Neuron (in vitro differentiated cells): ENCODE data around the gene QRICH2.
A peak's percentile ranks its signal among the peaks of the same experiment; 100 is the strongest.
"Not testable (repeated sequence)": the region's sequence is repeated elsewhere in the genome, so short reads cannot be mapped to it uniquely, and the experiment has no call there.

Experiments
- H2AFZ ChIP-seq: one replicate; pipeline ENCODE4 v1.6.1; 2013; ENCODE audit warnings: low read depth, mild to moderate bottlenecking, inconsistent platforms, low read length, moderate library complexity
- H3K27me3 ChIP-seq: one replicate; pipeline ENCODE4 v1.6.1; 2013; ENCODE audit warnings: low read length; ENCODE audit not compliant: insufficient read depth
- H3K36me3 ChIP-seq: one replicate; pipeline ENCODE4 v1.6.1; 2013; ENCODE audit warnings: low read length; ENCODE audit not compliant: insufficient read depth
- H3K4me1 ChIP-seq: one replicate; pipeline ENCODE4 v1.6.1; 2013; ENCODE audit warnings: low read length; ENCODE audit not compliant: insufficient read depth
- H3K4me3 ChIP-seq: 2 replicates; pipeline ENCODE4 v1.5.1; 2013; ENCODE audit warnings: mild to moderate bottlenecking, low read length, moderate library complexity
- H3K9me3 ChIP-seq: one replicate; pipeline ENCODE4 v1.6.1; 2013; ENCODE audit warnings: low read length

The QRICH2 gene

GRCh38 chr17:76270770-76271668, 37.1 kb downstream of the QRICH2 start:
- Histone ChIP-seq H3K4me3 (no peak overlapping the region), H3K27me3 (no peaks in the 10 kb centered on the region), H3K4me1 (peaks cover 13% of the 10 kb centered on the region), H2AFZ (no peak overlapping the region), H3K9me3 (no peaks in the 10 kb centered on the region), H3K36me3 (peaks cover 22% of the 10 kb centered on the region)

DNA sequence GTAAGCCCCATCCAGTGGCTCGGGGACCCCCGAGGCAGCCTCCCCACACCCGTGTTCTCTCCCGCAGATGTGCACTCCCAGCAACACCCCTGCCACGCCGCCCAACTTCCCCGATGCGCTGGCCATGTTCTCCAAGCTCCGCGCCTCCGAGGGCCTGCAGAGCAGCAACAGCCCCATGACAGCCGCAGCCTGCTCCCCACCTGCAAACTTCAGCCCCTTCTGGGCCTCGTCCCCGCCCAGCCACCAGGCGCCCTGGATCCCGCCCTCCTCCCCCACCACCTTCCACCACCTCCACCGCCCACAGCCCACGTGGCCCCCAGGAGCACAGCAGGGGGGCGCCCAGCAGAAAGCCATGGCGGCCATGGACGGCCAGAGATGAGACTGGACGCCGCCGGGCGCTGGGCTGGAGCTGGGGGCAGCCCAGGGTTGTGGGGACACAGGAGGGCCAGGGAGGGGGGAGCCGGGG, 37.9 kb downstream of the QRICH2 start:
- Histone ChIP-seq H3K36me3 (peaks cover 22% of the 10 kb centered on the region), H2AFZ (no peak overlapping the region), H3K27me3 (no peaks in the 10 kb centered on the region), H3K4me3 (no peak overlapping the region), H3K4me1 (peaks cover 13% of the 10 kb centered on the region), H3K9me3 (no peaks in the 10 kb centered on the region)

- H3K27me3 ChIP-seq, result no peaks in the 10 kb centered on the region
- H3K9me3 ChIP-seq, result no peaks in the 10 kb centered on the region
- H3K4me3 ChIP-seq, result no peak overlapping the region
- H3K4me1 ChIP-seq, result peaks cover 17% of the 10 kb centered on the region
- peaks cover 22% of the 10 kb centered on the region for H3K36me3 ChIP-seq
- no peak overlapping the region for H2AFZ ChIP-seq
Observed at GRCh38 chr17:76268991-76269981, 38.8 kb downstream of the QRICH2 start.

DNA sequence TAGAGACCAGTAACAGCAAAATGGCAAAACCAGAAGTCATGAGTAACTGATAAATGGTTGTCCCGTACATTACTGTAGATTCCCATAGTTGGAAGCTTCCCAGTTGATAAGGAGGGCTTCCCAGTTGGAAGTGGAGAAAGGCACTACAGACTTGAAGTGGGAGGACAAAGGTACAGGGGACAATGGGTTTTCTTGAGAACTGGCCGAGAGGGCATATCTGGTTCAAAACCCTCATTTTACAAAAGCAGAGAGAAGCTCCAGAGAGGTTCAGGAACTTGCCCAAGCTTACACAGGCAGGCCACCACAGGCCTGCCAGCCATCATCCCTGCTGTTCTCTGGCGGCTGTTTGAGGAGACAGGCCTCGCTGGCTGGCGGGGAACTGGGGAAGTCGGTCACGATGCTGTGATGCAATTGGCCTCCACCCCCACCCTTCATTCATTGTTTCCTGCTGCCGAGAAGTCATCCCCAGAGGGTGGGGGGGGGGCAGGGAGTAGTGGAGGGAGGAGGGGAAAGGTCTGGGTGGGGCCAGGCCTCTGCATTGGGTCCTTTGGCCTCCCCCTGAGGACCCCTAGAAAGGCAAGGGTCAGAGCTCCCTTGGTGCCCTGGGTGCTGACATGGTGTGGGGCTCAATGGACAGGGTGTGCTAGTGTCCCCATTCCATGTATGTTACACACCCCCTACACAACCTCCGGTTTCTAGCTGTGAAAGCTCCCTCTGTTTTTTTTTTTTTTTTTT, 39.9 kb downstream of the QRICH2 start:
- no peaks in the 10 kb centered on the region for H3K27me3 ChIP-seq
- H3K4me3 ChIP-seq, result no peak overlapping the region
- peaks cover 22% of the 10 kb centered on the region for H3K36me3 ChIP-seq
- no peaks in the 10 kb centered on the region for H3K9me3 ChIP-seq
- H2AFZ ChIP-seq, result no peak overlapping the region
- H3K4me1 ChIP-seq, result peaks cover 19% of the 10 kb centered on the region

DNA sequence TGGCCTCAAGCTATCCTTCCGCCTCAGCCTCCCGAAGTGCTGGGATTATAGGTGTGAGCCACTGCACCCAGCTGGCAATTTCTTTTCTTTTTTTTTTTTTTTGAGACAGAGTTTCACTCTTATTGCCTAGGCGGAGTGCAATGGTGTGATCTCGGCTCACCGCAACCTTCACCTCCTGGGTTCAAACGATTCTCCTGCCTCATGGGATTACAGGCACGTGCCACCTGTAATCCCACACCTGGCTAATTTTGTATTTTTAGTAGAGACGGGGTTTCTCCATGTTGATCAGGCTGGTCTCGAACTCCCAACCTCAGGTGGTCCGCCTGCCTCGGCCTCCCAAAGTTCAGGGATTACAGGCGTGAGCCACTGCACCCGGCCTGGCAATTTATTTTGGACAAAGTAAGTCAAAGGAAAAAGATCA, 40.5 kb downstream of the QRICH2 start:
- H2AFZ ChIP-seq, H3K9me3 ChIP-seq, H3K27me3 ChIP-seq, H3K4me3 ChIP-seq: not testable (repeated sequence)
- peaks cover 19% of the 10 kb centered on the region for H3K4me1 ChIP-seq
- H3K36me3 ChIP-seq, result peaks cover 22% of the 10 kb centered on the region

- Histone ChIP-seq H3K36me3 (peaks cover 22% of the 10 kb centered on the region), H2AFZ (no peak overlapping the region), H3K4me3 (peak overlapping the region; percentile 57), H3K4me1 (peaks cover 22% of the 10 kb centered on the region), H3K27me3 (no peaks in the 10 kb centered on the region), H3K9me3 (no peaks in the 10 kb centered on the region)
Observed at GRCh38 chr17:76267051-76267576, 41.0 kb downstream of the QRICH2 start.

DNA sequence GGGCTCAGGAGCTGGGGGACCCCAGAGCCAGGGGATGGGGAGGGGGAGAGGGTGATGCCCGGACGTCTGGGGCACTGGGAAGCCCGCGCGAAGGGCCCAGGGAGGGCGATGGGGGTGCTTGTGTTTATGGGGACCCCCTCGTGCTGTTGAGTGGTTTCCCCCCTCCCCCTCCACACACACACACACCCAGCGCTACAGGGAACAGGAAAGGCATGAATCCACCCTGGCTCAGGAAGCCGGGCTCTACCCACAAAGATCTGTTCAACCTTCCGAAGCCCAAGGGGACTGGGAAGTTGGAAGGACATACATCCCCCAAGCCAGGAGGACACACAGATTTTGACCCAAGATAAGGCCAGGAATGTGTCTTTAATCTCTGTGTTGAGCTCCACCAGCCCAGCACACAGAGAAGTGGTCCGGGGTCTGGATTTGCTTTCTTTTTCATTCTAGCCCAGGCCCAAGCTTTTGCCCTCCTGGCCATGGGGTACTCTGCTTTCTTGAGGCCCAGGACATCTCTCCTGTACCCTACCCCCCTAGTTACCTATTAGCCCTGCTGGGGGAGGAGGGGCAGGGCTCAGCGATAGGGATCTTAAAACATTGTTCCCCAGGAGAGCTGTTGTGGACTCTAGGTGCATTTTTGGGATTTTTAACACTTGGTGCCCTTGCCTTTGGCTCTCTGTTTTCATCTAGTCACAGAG, 41.7 kb downstream of the QRICH2 start:
- no peak overlapping the region for H2AFZ ChIP-seq
- no peaks in the 10 kb centered on the region for H3K9me3 ChIP-seq
- peaks cover 22% of the 10 kb centered on the region for H3K36me3 ChIP-seq
- peak overlapping the region; percentile 57 for H3K4me3 ChIP-seq
- no peaks in the 10 kb centered on the region for H3K27me3 ChIP-seq
- H3K4me1 ChIP-seq, result peaks cover 26% of the 10 kb centered on the region

- Histone ChIP-seq H3K27me3 (no peaks in the 10 kb centered on the region), H3K9me3 (no peaks in the 10 kb centered on the region), H2AFZ (no peak overlapping the region), H3K36me3 (peaks cover 22% of the 10 kb centered on the region), H3K4me1 (peaks cover 26% of the 10 kb centered on the region), H3K4me3 (peak overlapping the region; percentile 57)
Observed at GRCh38 chr17:76265624-76266243, 42.3 kb downstream of the QRICH2 start.

DNA sequence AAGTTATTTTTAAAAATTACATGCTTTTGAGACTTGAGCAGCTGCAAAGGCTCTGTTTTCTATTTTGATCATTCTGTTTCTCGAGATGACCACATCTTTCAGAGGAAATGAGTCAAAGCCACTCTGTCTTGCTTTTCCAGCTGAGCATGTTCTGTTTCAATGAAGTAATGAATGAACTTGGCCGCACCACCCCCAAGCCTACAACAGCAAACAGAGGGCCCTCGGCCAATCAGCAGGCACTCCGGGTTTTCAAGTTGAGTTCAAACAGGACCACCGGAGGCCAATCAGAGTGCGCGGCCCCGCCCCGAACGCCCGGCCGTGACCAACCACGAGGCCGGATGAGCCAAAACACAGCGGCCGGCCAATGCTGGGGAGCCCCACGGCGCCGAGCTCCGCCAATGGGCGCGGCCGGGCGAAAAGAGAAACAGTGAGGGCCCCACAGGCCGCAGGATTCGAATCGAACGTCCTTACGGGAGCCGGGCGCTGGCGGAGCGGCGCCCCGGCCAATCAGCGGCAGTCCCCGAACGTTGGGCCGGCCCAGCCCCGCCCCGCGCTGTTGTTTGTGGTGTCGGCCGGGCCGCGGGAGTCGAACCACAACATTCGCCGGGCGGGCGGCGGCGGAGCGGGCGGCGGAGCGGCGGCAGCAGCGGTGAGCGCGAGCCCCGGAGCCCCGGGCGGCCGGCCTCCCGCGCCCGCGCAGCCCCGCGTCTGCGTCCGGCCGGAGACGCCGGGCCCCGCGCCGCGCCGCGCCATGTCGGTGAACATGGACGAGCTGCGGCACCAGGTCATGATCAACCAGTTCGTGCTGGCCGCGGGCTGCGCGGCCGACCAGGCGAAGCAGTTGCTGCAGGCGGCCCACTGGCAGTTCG, 43.1 kb downstream of the QRICH2 start, which contains the start of gene UBALD2:
TSS of gene UBALD2 (plus strand) at position 594 of the 869 bp plus-strand sequence. CDS start at position 752, 158 bp downstream.
- Histone ChIP-seq H3K27me3 (no peaks in the 10 kb centered on the region), H3K4me3 (peak within 1 kb of the TSS; percentile 57), H3K9me3 (no peaks in the 10 kb centered on the region), H2AFZ (no peak within 1 kb of the TSS), H3K36me3 (peaks cover 20% of the 10 kb centered on the region), H3K4me1 (peaks cover 26% of the 10 kb centered on the region)

DNA sequence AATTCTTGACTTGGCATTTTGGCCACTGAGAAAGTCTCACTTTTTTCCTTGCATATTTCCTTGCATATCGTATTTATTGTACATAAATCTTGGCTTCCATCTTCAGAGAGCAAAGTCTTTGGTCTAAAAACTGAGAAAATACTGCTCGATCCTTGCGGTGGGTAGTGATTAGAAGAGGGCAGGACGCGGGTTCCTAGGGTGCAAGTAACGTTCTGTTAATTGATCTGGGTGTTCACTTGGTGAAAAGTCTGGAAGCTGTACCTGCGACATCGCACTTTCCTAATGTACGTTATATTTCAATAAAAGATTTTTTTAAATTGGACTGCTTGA, 43.7 kb downstream of the QRICH2 start:
- H3K9me3 ChIP-seq, result no peaks in the 10 kb centered on the region
- no peak overlapping the region for H2AFZ ChIP-seq
- peaks cover 30% of the 10 kb centered on the region for H3K4me1 ChIP-seq
- H3K27me3 ChIP-seq, result no peaks in the 10 kb centered on the region
- peaks cover 14% of the 10 kb centered on the region for H3K36me3 ChIP-seq
- H3K4me3 ChIP-seq, result peak overlapping the region; percentile 20

DNA sequence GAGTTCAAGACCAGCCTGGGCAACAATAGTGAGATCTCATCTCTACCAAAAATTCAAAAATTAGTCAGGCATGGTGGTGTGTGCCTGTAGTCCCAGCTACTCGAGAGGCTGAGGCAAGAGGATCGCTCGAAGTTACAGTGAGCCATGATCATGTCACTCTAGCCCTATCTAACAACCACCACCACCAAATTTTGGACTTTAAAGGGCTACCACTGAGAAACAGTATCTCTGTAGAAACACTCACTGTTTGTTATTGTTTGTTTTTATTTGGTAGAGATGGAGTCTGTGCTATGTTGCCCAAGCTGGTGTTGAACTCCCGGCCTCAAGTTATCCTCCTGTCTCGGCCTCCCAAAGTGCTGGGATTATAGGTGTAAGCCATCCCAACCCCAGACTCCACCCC, 44.2 kb downstream of the QRICH2 start:
- Histone ChIP-seq H3K27me3 (no peaks in the 10 kb centered on the region), H3K4me3 (no peak overlapping the region), H3K9me3 (no peaks in the 10 kb centered on the region), H2AFZ (no peak overlapping the region), H3K36me3 (peaks cover 9% of the 10 kb centered on the region), H3K4me1 (peaks cover 34% of the 10 kb centered on the region)
